Measurements from ENCODE around the gene TAF4.

TAF4 gene

GRCh38 chr20:61970357-61970756, 95.3 kb downstream of the TAF4 start:
- no peak overlapping the region for H3K4me3 ChIP-seq (ENCODE audit: control insufficient read depth, low read depth, low read length)
- TF ChIP-seq CTCF (conservative IDR thresholded peaks at IDR 0.05; ENCODE audit: control insufficient read depth, insufficient read depth, low read depth, low read length): no peak
- DNase-seq (ENCODE audit: low read depth): no peak

DNA sequence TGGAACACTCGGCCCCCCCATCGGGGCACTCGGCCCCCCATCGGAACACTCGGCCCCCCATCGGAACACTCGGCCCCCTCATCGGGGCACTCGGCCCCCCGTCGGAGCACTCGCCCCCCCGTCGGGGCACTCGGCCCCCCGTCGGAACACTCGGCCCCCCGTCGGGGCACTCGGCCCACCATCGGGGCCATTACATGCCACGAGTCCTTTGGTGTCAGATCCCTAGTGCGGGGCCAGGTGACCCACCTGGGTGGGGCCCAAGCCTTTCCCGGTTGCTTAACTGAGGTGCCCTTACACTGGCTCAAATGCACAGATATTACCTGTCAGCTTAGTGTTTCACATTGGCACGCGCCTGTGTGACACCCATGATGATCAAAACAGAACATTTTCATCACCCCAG, 95.9 kb downstream of the TAF4 start:
- no peak for TF ChIP-seq CTCF (conservative IDR thresholded peaks at IDR 0.05; ENCODE audit: control insufficient read depth, insufficient read depth, low read depth, low read length)
- DNase-seq (ENCODE audit: low read depth): no peak
- H3K4me3 ChIP-seq (ENCODE audit: control insufficient read depth, low read depth, low read length): no peak overlapping the region

GRCh38 chr20:61968932-61969331, 96.7 kb downstream of the TAF4 start:
- TF ChIP-seq CTCF (conservative IDR thresholded peaks at IDR 0.05; ENCODE audit: control insufficient read depth, insufficient read depth, low read depth, low read length): no peak
- no peak for DNase-seq (ENCODE audit: low read depth)
- no peak overlapping the region for H3K4me3 ChIP-seq (ENCODE audit: control insufficient read depth, low read depth, low read length)

- H3K4me3 ChIP-seq (ENCODE audit: control insufficient read depth, low read depth, low read length): no peak overlapping the region
- DNase-seq (ENCODE audit: low read depth): no peak
- no peak for TF ChIP-seq CTCF (conservative IDR thresholded peaks at IDR 0.05; ENCODE audit: control insufficient read depth, insufficient read depth, low read depth, low read length)
Observed at GRCh38 chr20:61968036-61968810, 97.5 kb downstream of the TAF4 start.

DNA sequence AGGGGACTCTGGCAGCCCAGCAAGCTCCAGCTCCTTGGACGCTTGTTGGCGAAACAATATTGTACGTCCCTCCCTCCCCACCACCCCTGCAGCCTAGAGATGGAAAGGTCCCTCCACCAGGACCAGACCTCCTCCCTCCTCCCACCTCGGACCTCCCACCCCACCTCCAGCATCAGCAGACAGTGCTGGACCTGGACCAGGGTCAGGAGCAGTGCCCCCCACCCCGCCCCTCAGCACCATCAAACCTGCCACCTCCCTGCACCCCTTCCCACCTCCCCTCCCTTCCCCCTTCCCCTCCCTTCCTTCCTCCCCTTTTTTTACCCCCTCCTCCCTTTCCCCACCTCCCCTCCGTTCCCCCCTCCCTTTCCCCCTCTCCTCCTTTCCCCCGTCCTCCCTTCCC, 98.4 kb downstream of the TAF4 start:
- no peak for DNase-seq (ENCODE audit: low read depth)
- no peak for TF ChIP-seq CTCF (conservative IDR thresholded peaks at IDR 0.05; ENCODE audit: control insufficient read depth, insufficient read depth, low read depth, low read length)
- H3K4me3 ChIP-seq (ENCODE audit: control insufficient read depth, low read depth, low read length): no peak overlapping the region

DNA sequence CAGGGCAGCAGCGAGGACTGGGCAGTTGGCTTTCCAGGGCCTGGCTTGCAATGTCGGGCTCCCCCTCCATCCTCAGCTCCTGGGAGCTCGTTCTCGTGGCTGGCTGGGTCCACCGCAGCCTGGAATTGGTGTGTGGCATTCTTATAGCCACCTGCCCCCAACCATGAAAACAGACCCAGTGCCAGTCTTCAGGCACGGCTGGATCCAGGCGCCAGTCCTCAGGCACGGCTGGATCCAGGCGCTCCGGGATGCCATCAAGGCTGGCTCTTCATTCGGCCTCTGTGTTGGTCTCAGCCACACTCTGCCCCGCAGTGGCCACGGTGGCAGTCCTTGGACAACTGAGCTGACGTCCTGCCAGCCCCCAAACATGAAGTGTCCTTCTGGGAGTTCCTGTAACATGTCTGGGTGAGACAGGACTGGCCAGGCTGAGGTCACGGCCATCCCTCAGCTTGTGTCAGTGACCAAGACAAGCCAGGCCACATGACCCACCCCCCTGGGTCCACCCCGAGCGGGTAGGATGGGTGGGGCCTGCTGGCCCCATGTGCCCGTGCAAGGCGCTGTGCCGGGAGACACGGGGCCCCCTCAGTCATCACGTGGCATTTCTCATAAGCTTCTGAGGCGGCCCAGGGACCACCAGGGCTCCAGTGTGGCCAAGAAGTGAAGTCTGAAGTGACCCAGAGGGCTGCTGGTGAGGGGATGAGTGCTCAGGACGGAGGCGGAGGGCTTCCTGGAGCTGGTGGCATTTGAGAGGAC, 99.0 kb downstream of the TAF4 start:
- no peak for TF ChIP-seq CTCF (conservative IDR thresholded peaks at IDR 0.05; ENCODE audit: control insufficient read depth, insufficient read depth, low read depth, low read length)
- no peak for DNase-seq (ENCODE audit: low read depth)
- no peak overlapping the region for H3K4me3 ChIP-seq (ENCODE audit: control insufficient read depth, low read depth, low read length)

Measured in fibroblast of mammary gland (primary cell).